Measurements from ENCODE around the gene ARL4A.

DNA sequence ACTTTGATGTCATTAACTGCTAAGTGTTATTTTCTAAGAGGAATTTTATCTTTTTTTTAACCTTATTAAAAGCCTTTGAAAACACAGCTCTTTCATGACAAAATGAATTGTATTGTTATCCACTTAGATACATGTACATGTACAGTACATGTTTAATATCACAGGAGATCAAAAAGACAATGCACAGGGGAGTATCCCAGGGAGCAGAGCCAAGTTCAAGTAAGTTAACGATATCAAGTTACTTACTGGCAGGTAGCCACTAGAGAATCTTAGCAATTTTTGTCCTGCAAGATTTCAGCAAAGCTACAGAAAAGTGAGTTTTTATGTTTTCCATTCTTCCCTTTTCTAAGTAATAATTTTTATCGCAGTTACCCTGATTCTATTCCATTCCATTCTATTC is 33.9 kb upstream of the ARL4A start:
- TF ChIP-seq, protein P1, sequence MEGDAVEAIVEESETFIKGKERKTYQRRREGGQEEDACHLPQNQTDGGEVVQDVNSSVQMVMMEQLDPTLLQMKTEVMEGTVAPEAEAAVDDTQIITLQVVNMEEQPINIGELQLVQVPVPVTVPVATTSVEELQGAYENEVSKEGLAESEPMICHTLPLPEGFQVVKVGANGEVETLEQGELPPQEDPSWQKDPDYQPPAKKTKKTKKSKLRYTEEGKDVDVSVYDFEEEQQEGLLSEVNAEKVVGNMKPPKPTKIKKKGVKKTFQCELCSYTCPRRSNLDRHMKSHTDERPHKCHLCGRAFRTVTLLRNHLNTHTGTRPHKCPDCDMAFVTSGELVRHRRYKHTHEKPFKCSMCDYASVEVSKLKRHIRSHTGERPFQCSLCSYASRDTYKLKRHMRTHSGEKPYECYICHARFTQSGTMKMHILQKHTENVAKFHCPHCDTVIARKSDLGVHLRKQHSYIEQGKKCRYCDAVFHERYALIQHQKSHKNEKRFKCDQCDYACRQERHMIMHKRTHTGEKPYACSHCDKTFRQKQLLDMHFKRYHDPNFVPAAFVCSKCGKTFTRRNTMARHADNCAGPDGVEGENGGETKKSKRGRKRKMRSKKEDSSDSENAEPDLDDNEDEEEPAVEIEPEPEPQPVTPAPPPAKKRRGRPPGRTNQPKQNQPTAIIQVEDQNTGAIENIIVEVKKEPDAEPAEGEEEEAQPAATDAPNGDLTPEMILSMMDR (conservative IDR thresholded peaks at IDR 0.05; ENCODE audit: low read length): no peak
- no peak for TF ChIP-seq EZH2phosphoT487 (IDR thresholded peaks at IDR 0.05; ENCODE audit: borderline replicate concordance)

All from Loucy (cell line).